Measurements from ENCODE around the gene PSMD12. TPM values are rescaled to one million over a fixed set of nuclear protein-coding genes. Genes with fewer than 3 reads are reported as not detected.
A peak's percentile ranks its signal among the peaks of the same experiment; 100 is the strongest.

Gene PSMD12
- total RNA-seq, 1 donor from 2014 or later: 31.8 TPM

DNA sequence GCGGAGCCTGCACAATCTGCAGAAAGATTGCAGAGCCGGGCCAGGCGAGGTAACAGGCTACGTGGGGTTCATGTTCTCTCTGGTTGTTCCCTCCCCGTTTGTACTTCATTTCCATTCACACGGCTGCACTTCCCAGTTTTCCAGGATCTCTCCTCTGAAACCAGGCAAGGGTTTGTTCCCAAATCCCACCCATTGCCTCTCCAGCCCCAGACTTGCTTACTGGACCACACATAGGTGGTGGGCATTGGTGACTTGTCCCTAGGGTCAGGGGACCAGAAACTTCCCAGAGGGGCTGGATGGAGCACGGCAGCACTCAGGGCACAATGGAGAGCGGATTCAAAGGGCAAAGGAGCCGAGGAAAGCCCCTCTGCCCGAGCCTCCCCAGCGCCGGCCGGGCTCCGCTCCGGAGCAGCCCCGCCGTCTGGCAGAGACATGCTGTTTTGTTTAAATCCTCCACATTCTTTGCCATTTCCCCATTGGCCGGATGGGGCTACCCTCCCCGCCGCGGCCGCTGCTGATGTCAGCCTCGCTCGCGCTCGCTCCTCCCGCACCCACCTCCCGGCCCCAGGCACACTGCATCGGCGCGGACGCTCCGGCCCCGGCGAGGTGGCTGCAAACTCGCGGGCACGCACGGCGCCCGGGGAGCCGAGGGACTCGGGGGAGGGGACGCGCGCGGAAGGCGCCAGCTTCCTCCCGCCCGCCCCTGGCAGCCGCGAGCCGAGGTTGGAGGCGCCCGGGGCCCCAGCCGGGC, 10.5 kb upstream of the PSMD12 start, which contains the start of gene PITPNC1:
PITPNC1 (plus strand) TSS at position 545 of the 751 bp plus-strand sequence.
- Histone ChIP-seq H3K36me3 (no peaks in the 10 kb centered on the region), H3K4me3 (peak within 1 kb of the TSS; percentile 91 to 94), H3K9me3 (no peaks in the 10 kb centered on the region), H3K4me1 (peaks cover 0 to 16% of the 10 kb centered on the region in 2 donors), H3K27ac (peak within 1 kb of the TSS; percentile 88 to 95), H3K27me3 (no peaks in the 10 kb centered on the region)
- DNase-seq (ENCODE audit: low spot score in 2 of 2): peak; percentile 49 to 92
- intact Hi-C loops (cut with DNase I): loop anchor here (1.0 to 5.0 kb wide), 4 partner anchors 11 to 1080 kb away; partner anchors contain the start of genes BPTF, PSMD12 and WIPI1
- peak in 1 of 3 experiments; percentile 30 for TF ChIP-seq CTCF (IDR thresholded peaks at IDR 0.05)

DNA sequence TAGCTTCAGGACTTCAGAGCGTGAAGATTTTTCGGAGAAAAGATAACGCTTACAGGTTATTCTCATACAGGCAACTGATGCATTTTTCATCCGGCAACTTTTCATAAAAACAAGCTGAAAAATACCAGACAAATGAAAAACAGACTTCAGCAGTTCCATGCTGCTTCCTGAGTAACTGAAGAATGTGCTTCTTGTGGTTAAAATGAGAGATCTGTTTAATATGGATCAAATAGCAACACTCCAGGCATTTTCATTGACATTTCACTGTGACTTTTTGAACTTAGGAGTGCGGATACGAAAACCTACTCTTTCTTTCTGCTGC, 10.0 kb upstream of the PSMD12 start:
- H3K4me3 ChIP-seq: peak overlapping the region; percentile 91 to 94
- H3K27ac ChIP-seq: peak overlapping the region; percentile 88 to 95
- H3K9me3 ChIP-seq: no peaks in the 10 kb centered on the region
- no peak for TF ChIP-seq CTCF (IDR thresholded peaks at IDR 0.05)
- DNase-seq (ENCODE audit: low spot score in 2 of 2): no peak
- no peaks in the 10 kb centered on the region for H3K36me3 ChIP-seq
- H3K4me1 ChIP-seq: peaks cover 0 to 16% of the 10 kb centered on the region in 2 donors
- intact Hi-C loops (cut with DNase I): loop anchor here (5.0 kb wide), 3 partner anchors 451 to 1081 kb away; partner anchors contain the start of genes BPTF and WIPI1
- no peaks in the 10 kb centered on the region for H3K27me3 ChIP-seq

GRCh38 chr17:67375716-67376115, 9.3 kb upstream of the PSMD12 start:
- peak in 1 of 2 donors; percentile 50 for DNase-seq (ENCODE audit: low spot score in 2 of 2)
- Histone ChIP-seq H3K9me3 (no peaks in the 10 kb centered on the region), H3K27ac (no peak overlapping the region), H3K4me3 (no peak overlapping the region), H3K27me3 (no peaks in the 10 kb centered on the region), H3K36me3 (no peaks in the 10 kb centered on the region), H3K4me1 (peaks cover 0 to 16% of the 10 kb centered on the region in 2 donors)
- intact Hi-C loops (cut with DNase I): loop anchor here (5.0 kb wide), 3 partner anchors 452 to 1082 kb away; partner anchors contain the start of genes BPTF and WIPI1
- no peak for TF ChIP-seq CTCF (IDR thresholded peaks at IDR 0.05)

GRCh38 chr17:67375054-67375427, 8.7 kb upstream of the PSMD12 start:
- Histone ChIP-seq H3K27ac (no peak overlapping the region), H3K4me1 (peaks cover 0 to 16% of the 10 kb centered on the region in 2 donors), H3K4me3 (no peak overlapping the region), H3K36me3 (no peaks in the 10 kb centered on the region), H3K9me3 (no peaks in the 10 kb centered on the region), H3K27me3 (no peaks in the 10 kb centered on the region)
- intact Hi-C loops (cut with DNase I): loop anchor here (5.0 kb wide), 3 partner anchors 452 to 1082 kb away; partner anchors contain the start of genes BPTF and WIPI1
- no peak for DNase-seq (ENCODE audit: low spot score in 2 of 2)
- TF ChIP-seq CTCF (IDR thresholded peaks at IDR 0.05): no peak

GRCh38 chr17:67374329-67375053, 8.1 kb upstream of the PSMD12 start:
- H3K27ac ChIP-seq: no peak overlapping the region

More at GRCh38 chr17:67374329-67375053, 8.1 kb upstream of the PSMD12 start:
- intact Hi-C loops (cut with DNase I): loop anchor here (1.0 to 5.0 kb wide), 4 partner anchors 315 to 1083 kb away; partner anchors contain the start of genes BPTF and WIPI1
- Histone ChIP-seq H3K4me1 (peaks cover 0 to 16% of the 10 kb centered on the region in 2 donors), H3K4me3 (no peak overlapping the region), H3K9me3 (no peaks in the 10 kb centered on the region), H3K36me3 (no peaks in the 10 kb centered on the region), H3K27me3 (no peaks in the 10 kb centered on the region)
- TF ChIP-seq CTCF (IDR thresholded peaks at IDR 0.05): peak; percentile 65 to 77 (median 77)
- peak; percentile 52 to 93 for DNase-seq (ENCODE audit: low spot score in 2 of 2)
